BJ (cell line): Measurements from ENCODE around the gene CACNA1G. TPM values are rescaled to one million over a fixed set of nuclear protein-coding genes. Genes with fewer than 3 reads are reported as not detected.
A peak's percentile ranks its signal among the peaks of the same experiment; 100 is the strongest.

ENCODE experiments used
- CTCF ChIA-PET: fragments of 350-600 bp; formaldehyde crosslinking; extraction: SDS; loops from one replicate; lab custom pipeline; 2021; ENCODE audit warnings: antibody characterized with exemption, inconsistent platforms; lab: Yijun Ruan, JAX
- POLR2A ChIA-PET: fragments of 300-600 bp; sonication (Branson Sonifier 250); formaldehyde crosslinking; extraction: SDS; loops from one replicate; lab custom pipeline; 2021; ENCODE audit warnings: antibody characterized with exemption; lab: Charles Lee
- DNase-seq: peaks from one replicate; pipeline ENCODE4 v3.0.0-alpha.2; 2011; ENCODE audit warnings: low read depth
- H3K27me3 ChIP-seq: 2 replicates; pipeline ENCODE4 v1.6.0; 2011; ENCODE audit warnings: low read length; ENCODE audit not compliant: control insufficient read depth, insufficient read depth
- H3K36me3 ChIP-seq: 2 replicates; pipeline ENCODE4 v1.5.1; 2011; ENCODE audit warnings: low read length; ENCODE audit not compliant: control insufficient read depth, insufficient read depth
- H3K4me3 ChIP-seq: 2 replicates; pipeline ENCODE4 v1.5.1; 2011; ENCODE audit warnings: low read depth, mild to moderate bottlenecking, control low read depth, low read length
- CTCF ChIP-seq: IDR thresholded peaks from 2 replicates; pipeline ENCODE4 v1.5.1; 2011; ENCODE audit warnings: low read depth, mild to moderate bottlenecking, control low read depth, inconsistent platforms, low read length, moderate library complexity; ENCODE audit not compliant: insufficient read depth
- polyA plus RNA-seq: library from polyadenylated mRNA; depleted of rRNA; stranded (reverse); fragments of >200 nt; gene quantifications from 2 replicates; pipeline ENCODE4 v1.2.3, GENCODE V29; 2011

Gene CACNA1G
- polyA plus RNA-seq, 1 experiment: 0.02 TPM

DNA sequence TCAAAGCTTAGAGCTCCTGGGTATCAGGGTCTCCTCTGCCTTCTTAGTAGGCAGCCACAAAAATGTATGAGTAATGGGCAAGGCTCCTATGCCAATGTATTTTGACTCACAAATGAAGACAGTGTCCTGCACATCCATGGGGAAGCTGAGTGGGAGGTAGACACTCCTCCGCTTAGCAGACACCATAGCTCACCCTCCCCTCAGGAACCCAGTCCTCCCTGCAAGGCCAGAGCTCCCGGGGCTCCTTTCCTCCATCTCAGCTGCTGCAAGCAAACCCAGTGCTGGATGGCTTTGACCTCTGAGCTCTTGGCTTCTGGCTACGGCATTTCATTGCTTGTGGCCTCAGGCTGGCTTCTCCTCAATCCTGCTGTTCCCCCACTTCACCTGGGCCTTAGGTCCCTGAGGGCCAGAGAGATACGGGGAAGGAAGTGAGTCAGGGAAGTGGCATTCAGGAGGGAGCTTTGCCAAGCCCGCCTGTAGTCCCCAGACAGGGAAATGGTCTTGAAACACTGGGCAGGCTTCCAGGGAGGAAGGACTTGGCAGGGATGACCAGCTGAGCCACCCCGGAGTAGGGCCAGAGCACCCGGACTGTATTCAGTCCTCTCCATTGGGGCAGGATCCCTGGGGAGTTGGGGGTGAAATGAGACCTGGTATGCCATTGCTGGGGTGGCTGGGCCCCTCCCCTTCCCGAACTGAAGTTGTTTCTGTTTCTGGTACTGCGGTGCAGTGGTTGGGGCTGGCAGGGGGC lies 78.6 kb downstream of the CACNA1G start:
- TF ChIP-seq CTCF: no peak
- peak; percentile 75 for DNase-seq
- Histone ChIP-seq H3K36me3 (peaks cover 6% of the 10 kb centered on the region), H3K4me3 (no peak overlapping the region), H3K27me3 (no peaks in the 10 kb centered on the region)
- ChIA-PET CTCF (interaction anchor here (1.2 to 3.4 kb wide), 8 partner anchors 9 to 88 kb away, joined by 4 to 31 read pairs (median 7); no protein-coding TSS in a partner anchor), POLR2A (no interaction called here)

GRCh38 chr17:50640686-50641351 lies 80.3 kb downstream of the CACNA1G start:
- Histone ChIP-seq H3K36me3 (peaks cover 6% of the 10 kb centered on the region), H3K4me3 (no peak overlapping the region), H3K27me3 (no peaks in the 10 kb centered on the region)
- TF ChIP-seq CTCF: no peak
- ChIA-PET CTCF (interaction anchor here (0.6 to 3.4 kb wide), 7 partner anchors 11 to 1150 kb away, joined by 3 to 31 read pairs (median 5); no protein-coding TSS in a partner anchor), POLR2A (no interaction called here)
- no peak for DNase-seq

DNA sequence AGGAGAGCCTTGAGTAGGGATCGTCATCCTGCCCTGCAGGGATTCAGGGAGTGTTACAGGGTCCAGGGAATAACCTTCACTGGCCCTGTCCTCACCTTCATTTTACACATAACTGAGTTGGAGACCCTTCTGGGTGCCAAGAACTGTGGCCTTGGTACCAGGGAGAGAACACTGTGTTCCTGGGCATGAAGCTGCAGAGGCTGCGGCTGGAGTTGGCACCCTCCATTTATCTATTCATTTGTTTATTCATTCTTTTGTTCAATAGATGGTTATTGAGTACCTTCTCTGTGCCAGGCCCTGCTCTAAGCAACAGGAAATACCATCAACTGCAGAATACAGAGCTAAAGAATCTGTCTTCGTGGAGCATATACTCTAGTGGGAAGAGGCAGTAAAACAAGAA lies 80.8 kb downstream of the CACNA1G start:
- Histone ChIP-seq H3K4me3 (no peak overlapping the region), H3K27me3 (no peaks in the 10 kb centered on the region), H3K36me3 (peaks cover 6% of the 10 kb centered on the region)
- ChIA-PET CTCF (interaction anchor here (1.3 to 3.4 kb wide), 5 partner anchors 11 to 53 kb away, joined by 3 to 31 read pairs (median 5); no protein-coding TSS in a partner anchor), POLR2A (no interaction called here)
- no peak for TF ChIP-seq CTCF
- no peak for DNase-seq

DNA sequence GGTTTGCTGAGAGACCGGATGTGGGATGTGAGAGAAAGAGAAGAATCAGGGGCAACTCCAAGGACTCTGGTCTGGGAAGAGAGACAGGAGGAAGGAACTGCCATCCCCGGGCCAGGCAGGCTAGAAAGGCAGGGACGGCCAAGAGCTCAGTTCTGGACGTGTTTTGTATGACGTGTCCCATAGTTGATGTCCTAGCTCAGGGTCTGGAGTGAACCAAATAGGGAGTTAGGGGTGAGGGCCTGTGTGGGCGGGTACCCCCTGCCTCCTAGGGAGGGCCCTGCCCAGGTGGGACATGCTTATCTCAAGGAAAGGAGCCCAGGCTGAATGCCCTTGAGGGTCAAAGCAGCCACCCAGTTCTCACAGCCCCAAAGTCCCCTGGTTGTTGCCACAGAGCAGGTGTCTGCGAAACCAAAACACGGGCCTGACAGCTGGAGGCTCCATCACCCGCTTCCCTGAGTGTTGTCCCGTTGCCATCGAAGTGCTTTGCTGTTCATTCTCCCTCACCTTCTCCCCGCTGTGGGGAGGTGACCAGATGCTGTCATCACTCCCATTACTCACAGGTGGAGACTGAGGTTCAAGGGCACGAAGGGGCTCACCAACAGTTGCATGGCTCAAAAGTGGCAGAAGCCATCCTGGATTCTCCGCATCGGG lies 81.7 kb downstream of the CACNA1G start:
- CTCF ChIA-PET: interaction anchor here (1.4 to 1.6 kb wide), 2 partner anchors 10 to 13 kb away, joined by 3 to 7 read pairs; no protein-coding TSS in a partner anchor

More for the DNA sequence above, 81.7 kb downstream of the CACNA1G start:
- no peak for DNase-seq
- Histone ChIP-seq H3K36me3 (peaks cover 6% of the 10 kb centered on the region; the same call in 1 of the 2 replicates), H3K4me3 (no peak overlapping the region), H3K27me3 (no peaks in the 10 kb centered on the region)
- POLR2A ChIA-PET: no interaction called here
- TF ChIP-seq CTCF: no peak
